Nephron (organoid): ENCODE measurements around the gene TENM4.

Source experiments
- H3K27ac Mint-ChIP-seq, 3 experiments: 2 replicates each; pipeline ENCODE4 v1.8.0; 2020; ENCODE audit warnings: mixed read lengths in 3 of 3, mild to moderate bottlenecking in 2 of 3, moderate library complexity in 1 of 3
- H3K27me3 Mint-ChIP-seq: 2 replicates; pipeline ENCODE4 v1.8.0; 2021; ENCODE audit warnings: low read depth, mild to moderate bottlenecking, moderate library complexity, mixed read lengths
- H3K36me3 Mint-ChIP-seq: 2 replicates; pipeline ENCODE4 v1.8.0; 2020; ENCODE audit warnings: low read depth, mixed read lengths
- H3K4me1 Mint-ChIP-seq: 2 replicates; pipeline ENCODE4 v1.8.0; 2020; ENCODE audit warnings: mixed read lengths
- H3K4me3 Mint-ChIP-seq, 3 experiments: 2 replicates each; pipeline ENCODE4 v1.8.0; 2020; ENCODE audit warnings: mild to moderate bottlenecking in 3 of 3, mixed read lengths in 3 of 3, moderate library complexity in 2 of 3
- H3K9me3 Mint-ChIP-seq: 2 replicates; pipeline ENCODE4 v1.8.0; 2020; ENCODE audit warnings: mixed read lengths
- TF ChIP-seq, protein P1 (sequence below), 3 experiments: fragments of 200-600 bp; sonication (generic); IDR thresholded peaks; one replicate each; pipeline ENCODE4 v1.5.0; 2021; ENCODE audit warnings: antibody characterized with exemption in 3 of 3; ENCODE audit not compliant: unreplicated experiment in 3 of 3

The TENM4 gene

DNA sequence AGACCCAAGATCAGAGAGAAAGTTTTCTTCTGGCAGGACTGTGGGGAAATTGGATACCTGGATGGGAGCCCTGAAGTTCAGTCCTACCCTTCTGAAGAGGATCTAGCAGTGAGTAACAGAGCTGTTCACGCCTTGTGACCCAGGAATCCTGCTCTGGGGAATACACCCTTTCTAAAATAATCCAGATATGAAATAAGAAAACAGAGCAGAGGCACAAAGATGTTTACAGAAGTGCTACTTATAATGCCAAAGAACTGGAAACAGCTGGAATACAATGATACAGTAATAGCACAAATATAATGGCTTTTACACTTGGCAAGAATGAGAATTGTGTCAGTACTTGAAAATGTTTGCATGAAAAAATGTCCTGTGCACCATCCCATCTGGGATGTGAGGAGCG, 562.2 kb downstream of the TENM4 start:
- H3K36me3 Mint-ChIP-seq: peaks cover 91% of the 10 kb centered on the region
- TF ChIP-seq, protein P1, sequence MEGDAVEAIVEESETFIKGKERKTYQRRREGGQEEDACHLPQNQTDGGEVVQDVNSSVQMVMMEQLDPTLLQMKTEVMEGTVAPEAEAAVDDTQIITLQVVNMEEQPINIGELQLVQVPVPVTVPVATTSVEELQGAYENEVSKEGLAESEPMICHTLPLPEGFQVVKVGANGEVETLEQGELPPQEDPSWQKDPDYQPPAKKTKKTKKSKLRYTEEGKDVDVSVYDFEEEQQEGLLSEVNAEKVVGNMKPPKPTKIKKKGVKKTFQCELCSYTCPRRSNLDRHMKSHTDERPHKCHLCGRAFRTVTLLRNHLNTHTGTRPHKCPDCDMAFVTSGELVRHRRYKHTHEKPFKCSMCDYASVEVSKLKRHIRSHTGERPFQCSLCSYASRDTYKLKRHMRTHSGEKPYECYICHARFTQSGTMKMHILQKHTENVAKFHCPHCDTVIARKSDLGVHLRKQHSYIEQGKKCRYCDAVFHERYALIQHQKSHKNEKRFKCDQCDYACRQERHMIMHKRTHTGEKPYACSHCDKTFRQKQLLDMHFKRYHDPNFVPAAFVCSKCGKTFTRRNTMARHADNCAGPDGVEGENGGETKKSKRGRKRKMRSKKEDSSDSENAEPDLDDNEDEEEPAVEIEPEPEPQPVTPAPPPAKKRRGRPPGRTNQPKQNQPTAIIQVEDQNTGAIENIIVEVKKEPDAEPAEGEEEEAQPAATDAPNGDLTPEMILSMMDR (IDR thresholded peaks at IDR 0.05; ENCODE audit: unreplicated experiment in 3 of 3): no peak
- no peaks in the 10 kb centered on the region for H3K27me3 Mint-ChIP-seq
- H3K9me3 Mint-ChIP-seq: peaks cover 26% of the 10 kb centered on the region
- H3K4me3 Mint-ChIP-seq: no peak overlapping the region
- no peak overlapping the region for H3K27ac Mint-ChIP-seq
- peaks cover 9% of the 10 kb centered on the region for H3K4me1 Mint-ChIP-seq

DNA sequence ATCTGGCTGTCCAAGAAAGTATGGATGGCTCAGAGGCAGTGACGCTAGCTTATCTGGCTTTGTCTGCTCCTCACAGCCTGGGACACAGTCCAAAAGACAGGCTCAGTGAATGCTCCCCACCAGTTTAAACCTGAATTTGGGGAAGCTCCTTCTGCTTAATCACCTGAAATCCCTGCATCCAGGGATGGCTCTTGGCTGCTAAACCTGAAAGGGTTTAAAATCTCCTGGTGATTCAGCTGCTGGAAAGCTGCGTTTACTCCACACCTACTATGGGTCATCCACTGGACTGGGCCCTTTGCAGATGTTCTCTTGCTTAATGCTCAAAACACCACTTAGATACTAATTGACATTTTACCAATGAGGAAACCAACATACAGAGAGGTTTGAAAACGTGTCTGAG, 564.2 kb downstream of the TENM4 start:
- H3K9me3 Mint-ChIP-seq: peaks cover 25% of the 10 kb centered on the region
- TF ChIP-seq, protein P1 (IDR thresholded peaks at IDR 0.05; ENCODE audit: unreplicated experiment in 3 of 3): no peak
- H3K36me3 Mint-ChIP-seq: peaks cover 85% of the 10 kb centered on the region
- no peak overlapping the region for H3K4me3 Mint-ChIP-seq
- peak overlapping the region in 2 of 3 experiments; percentile 9 to 21 for H3K27ac Mint-ChIP-seq
- H3K27me3 Mint-ChIP-seq: no peaks in the 10 kb centered on the region
- H3K4me1 Mint-ChIP-seq: peaks cover 9% of the 10 kb centered on the region

- peaks cover 17% of the 10 kb centered on the region for H3K4me1 Mint-ChIP-seq
- no peak overlapping the region for H3K4me3 Mint-ChIP-seq
- TF ChIP-seq, protein P1 (IDR thresholded peaks at IDR 0.05; ENCODE audit: unreplicated experiment in 3 of 3): no peak
- no peaks in the 10 kb centered on the region for H3K9me3 Mint-ChIP-seq
- peak overlapping the region in 1 of 3 experiments; percentile 41 for H3K27ac Mint-ChIP-seq
- H3K36me3 Mint-ChIP-seq: peaks cover 61% of the 10 kb centered on the region
- no peaks in the 10 kb centered on the region for H3K27me3 Mint-ChIP-seq
These were observed 570.2 kb downstream of the TENM4 start for GRCh38 chr11:78870655-78871054.

GRCh38 chr11:78869293-78869692, 571.5 kb downstream of the TENM4 start:
- Mint-ChIP-seq H3K4me1 (peaks cover 17% of the 10 kb centered on the region), H3K9me3 (no peaks in the 10 kb centered on the region), H3K27ac (peak overlapping the region in 2 of 3 experiments; percentile 3 to 39), H3K4me3 (no peak overlapping the region), H3K27me3 (no peaks in the 10 kb centered on the region), H3K36me3 (peaks cover 58% of the 10 kb centered on the region)
- TF ChIP-seq, protein P1 (IDR thresholded peaks at IDR 0.05; ENCODE audit: unreplicated experiment in 3 of 3): no peak

DNA sequence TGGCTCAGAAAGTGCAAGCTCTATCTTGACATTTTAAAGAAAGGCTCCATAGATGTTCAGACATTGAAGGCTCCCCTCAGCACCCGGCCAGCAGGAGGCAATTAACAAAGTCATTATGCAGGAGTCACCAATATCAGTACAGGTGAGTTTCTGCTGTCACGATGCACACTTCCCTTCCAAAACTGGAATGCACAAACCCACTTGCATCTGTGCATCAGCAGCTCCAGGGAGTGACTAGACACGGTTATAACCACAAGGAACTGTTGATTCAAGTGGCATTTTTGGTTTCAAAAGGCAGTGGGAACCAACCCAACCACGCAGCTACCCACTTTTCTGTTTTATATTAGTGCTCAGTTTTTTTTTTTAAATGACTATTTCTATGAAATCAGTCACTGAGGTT, 572.3 kb downstream of the TENM4 start:
- H3K4me3 Mint-ChIP-seq: no peak overlapping the region
- no peaks in the 10 kb centered on the region for H3K9me3 Mint-ChIP-seq
- peaks cover 17% of the 10 kb centered on the region for H3K4me1 Mint-ChIP-seq
- H3K27ac Mint-ChIP-seq: peak overlapping the region in 2 of 3 experiments; percentile 1 to 21
- peaks cover 57% of the 10 kb centered on the region for H3K36me3 Mint-ChIP-seq
- TF ChIP-seq, protein P1 (IDR thresholded peaks at IDR 0.05; ENCODE audit: unreplicated experiment in 3 of 3): no peak
- H3K27me3 Mint-ChIP-seq: no peaks in the 10 kb centered on the region

- H3K4me1 Mint-ChIP-seq: peaks cover 6% of the 10 kb centered on the region
- no peak overlapping the region for H3K4me3 Mint-ChIP-seq
- H3K27me3 Mint-ChIP-seq: no peaks in the 10 kb centered on the region
- no peak overlapping the region for H3K27ac Mint-ChIP-seq
- peaks cover 53% of the 10 kb centered on the region for H3K36me3 Mint-ChIP-seq
- TF ChIP-seq, protein P1 (IDR thresholded peaks at IDR 0.05; ENCODE audit: unreplicated experiment in 3 of 3): no peak
- no peaks in the 10 kb centered on the region for H3K9me3 Mint-ChIP-seq
These were observed 580.0 kb downstream of the TENM4 start for GRCh38 chr11:78860720-78861422.
